Activated gamma-delta T cell treated with Interleukin-2 at 50 U/mL for 16 hours (primary cell): Measurements from ENCODE around the gene OR10G4.
"Not testable (repeated sequence)": the region's sequence is repeated elsewhere in the genome, so short reads cannot be mapped to it uniquely, and the experiment has no call there.

Source experiments
- DNase-seq: peaks from one replicate; pipeline ENCODE4 v3.0.0-alpha.2; 2020

The OR10G4 gene

GRCh38 chr11:124012697-124013096 is at the start of gene OR10G4:
Gene OR10G4 (plus strand): TSS chr11:124012997. CDS start chr11:124015575, 2,578 bp downstream.
- no peak for DNase-seq

- no peak for DNase-seq
These were observed 39.0 kb upstream of the OR10G4 start for GRCh38 chr11:123973816-123974215.

DNA sequence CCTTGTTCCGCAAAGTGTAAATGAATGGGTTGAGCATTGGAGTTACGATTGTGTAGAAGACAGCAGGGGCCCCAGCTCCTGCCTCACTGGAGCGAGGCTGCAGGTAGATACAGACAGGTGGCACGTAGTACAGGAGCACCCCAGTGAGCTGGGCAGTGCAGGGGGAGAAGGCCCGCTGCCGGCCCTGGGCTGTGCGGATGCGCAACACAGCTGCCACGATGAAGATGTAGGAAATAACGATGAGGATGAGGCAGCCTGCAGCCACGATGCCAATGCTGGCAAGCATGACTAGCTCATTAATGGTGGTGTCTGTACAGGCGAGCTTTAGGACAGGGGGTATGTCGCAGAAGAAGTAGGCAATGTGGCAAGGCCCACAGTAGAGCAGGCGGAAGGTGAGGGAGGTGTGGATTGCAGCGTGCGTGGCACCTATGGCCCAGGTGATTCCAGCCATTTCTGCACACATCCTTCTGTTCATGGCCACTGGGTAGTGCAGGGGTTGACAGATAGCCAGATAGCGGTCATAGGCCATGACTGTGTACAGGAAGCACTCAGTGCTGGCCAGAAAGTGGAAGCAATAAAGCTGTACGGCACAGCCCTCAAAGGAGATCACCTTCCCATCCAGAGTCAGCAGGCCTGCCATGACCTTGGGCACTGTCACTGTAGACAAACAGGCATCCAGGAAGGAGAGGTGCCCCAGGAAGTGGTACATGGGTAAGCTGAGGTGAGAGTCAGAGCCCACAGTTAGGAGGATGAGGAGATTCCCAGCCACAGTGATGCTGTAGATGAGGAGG is 35.8 kb upstream of the OR10G4 start:
- DNase-seq, result no peak

DNA sequence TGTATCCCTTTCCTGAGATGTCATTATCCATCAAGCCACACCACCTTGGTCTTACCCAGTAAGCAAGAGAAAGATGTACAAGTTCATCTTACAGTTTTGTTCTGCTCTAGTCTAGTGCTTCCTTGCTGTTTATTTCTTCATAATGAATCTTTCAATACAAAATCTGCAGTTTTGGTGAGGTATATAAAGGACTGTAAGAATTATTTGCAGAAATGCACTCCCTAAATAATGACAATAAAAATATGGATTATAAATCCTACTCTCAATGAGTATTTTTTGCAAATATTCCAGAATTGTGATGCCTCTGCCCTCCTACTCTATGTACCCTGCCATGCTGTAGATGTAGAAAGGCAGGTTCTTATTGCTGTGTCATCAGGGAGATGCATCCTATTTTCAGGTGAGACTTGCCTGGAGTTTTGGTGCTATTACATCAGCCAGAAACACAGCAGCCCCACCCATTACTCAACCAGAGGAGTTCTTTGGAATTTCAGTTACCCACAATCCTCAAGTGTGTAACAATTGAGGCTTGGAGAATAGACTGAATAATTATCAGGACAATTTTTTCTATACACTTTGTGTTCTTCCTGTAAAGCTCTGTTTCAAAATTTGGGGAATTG is 35.0 kb upstream of the OR10G4 start, which contains the start of gene OR10S1:
Gene OR10S1, minus strand, starts transcription at position 51 of the 617 bp plus-strand sequence. CDS start 117 bp downstream, outside the sequence.
- DNase-seq, result no peak

DNA sequence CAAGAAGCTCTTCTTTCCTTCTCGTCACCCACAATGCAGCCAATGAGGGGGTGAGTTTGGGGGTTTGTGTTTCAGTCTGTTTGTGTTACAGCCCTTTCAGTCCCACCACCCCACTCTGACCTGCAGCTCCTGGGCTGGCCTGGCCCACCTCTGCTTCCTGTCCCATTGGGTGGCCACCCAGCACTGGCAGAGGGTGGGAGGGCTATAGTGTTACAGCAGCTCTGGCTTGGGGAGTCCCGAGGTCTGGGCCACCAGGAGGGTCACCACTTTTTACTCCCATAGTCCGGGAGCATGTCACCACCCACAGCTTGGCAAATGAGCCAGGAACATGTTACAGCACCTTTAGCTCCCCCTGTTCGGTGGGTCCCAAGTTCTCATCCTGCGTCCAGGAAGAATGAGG is 33.5 kb upstream of the OR10G4 start:
- DNase-seq, result no peak

DNA sequence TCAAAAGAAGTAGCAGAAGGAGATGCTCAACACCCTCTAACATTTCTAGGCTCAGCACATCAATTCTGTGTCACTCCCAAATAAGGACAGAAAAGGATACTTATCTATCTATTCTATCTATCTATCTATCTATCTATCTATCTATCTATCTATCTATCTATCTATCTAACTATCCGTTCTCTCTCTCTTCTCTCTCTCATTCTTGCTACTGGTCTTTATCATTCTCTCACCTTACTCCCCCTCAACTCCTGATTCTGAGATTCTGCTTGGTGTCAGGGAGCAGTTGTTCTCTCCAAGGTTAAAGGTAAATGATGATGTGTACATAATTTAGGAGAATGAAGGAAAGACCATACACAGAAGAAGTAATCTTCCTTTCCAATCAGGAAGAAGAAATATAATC is 17.7 kb upstream of the OR10G4 start, which contains the start of gene OR10G6:
Gene OR10G6, minus strand, starts transcription at position 43 of the 400 bp plus-strand sequence. Its CDS starts 0 bp downstream, at position 43.
- no peak for DNase-seq

GRCh38 chr11:124015837-124016236 is 3.0 kb downstream of the OR10G4 start:
- not testable (repeated sequence) for DNase-seq

DNA sequence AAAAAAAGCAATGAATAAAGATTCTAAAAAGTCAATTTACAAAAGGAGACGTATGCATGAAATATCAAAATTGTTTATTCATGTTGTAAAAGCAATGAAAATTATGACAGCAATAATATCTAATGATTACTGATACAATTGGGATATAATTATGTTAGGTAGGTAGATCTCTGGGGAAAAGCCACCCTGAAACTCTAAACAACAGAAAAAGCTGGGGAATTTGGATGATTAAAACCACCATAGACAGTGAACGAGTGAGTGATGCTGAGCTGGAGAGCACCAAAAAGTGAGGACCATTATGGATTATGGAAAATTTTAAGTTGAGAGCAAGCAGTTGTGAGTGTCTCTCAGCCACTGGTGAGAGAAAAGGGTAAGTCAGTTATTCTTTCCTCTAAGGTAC is 13.7 kb downstream of the OR10G4 start, which contains the start of gene OR10G8:
Gene OR10G8, plus strand, starts transcription at position 301 of the 400 bp plus-strand sequence. CDS start 2,825 bp downstream, outside the sequence.
- no peak for DNase-seq

- no peak for DNase-seq
These were observed 23.9 kb downstream of the OR10G4 start for GRCh38 chr11:124036666-124037065.

- DNase-seq, result no peak
These were observed 26.8 kb downstream of the OR10G4 start for GRCh38 chr11:124039557-124039956.

- DNase-seq, result no peak
These were observed 28.5 kb downstream of the OR10G4 start, which contains the start of gene OR10G7 for GRCh38 chr11:124041254-124041653. Gene OR10G7 (minus strand): TSS chr11:124041325. CDS start chr11:124039001, 2,324 bp downstream.

GRCh38 chr11:124043420-124043819 is 30.6 kb downstream of the OR10G4 start:
- no peak for DNase-seq

- no peak for DNase-seq
These were observed 38.0 kb downstream of the OR10G4 start for GRCh38 chr11:124050748-124051147.

DNA sequence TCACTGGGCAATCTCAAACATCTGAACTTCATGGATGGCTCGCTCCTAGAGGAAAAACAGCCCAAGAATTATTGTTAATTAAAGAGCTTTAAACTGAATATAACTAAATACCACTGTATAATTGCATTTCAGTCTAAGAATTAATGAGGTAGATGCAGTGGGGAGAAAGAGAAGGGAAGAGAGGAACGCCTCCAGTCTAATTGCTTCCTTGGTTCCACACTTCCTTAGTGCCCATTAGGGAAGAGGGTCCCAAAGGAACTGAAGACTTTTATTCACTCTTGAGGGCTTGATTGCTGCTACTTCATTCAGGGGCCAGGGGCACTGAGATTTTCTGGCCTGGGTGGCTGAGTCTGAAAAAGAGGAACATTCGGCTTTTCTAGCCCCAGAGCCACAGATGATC is 40.2 kb downstream of the OR10G4 start:
- no peak for DNase-seq
